Ovary (tissue), 9 donors: ENCODE measurements around the gene CLMN. TPM values are rescaled to one million over a fixed set of nuclear protein-coding genes. Genes with fewer than 3 reads are reported as not detected.

Source experiments
- DNase-seq, 5 donors: peaks; one replicate each; pipeline ENCODE4 v3.0.0-alpha.2; 2019 to 2020
- H3K27ac ChIP-seq, 2 donors: fragments of 200-600 bp; one replicate each; pipeline versions ENCODE4 v1.5.1 to v1.8.0; 2019 to 2022
- H3K27me3 ChIP-seq: fragments of 200-600 bp; one replicate; pipeline ENCODE4 v1.8.0; 2022
- H3K36me3 ChIP-seq: fragments of 200-600 bp; sonication (generic); one replicate; pipeline ENCODE4 v1.5.1; 2019
- H3K4me1 ChIP-seq: one replicate; pipeline ENCODE4 v1.8.1; 2013; ENCODE audit warnings: mild to moderate bottlenecking, moderate library complexity; ENCODE audit not compliant: insufficient read depth
- H3K4me3 ChIP-seq: fragments of 200-600 bp; sonication (generic); one replicate; pipeline ENCODE4 v1.5.1; 2017
- H3K9me3 ChIP-seq, 2 donors: fragments of 200-600 bp in 1 of 2; sonication (generic) in 1 of 2; one replicate each; pipeline versions ENCODE4 v1.5.1 to v1.8.1; 2013 to 2019; ENCODE audit warnings: mild to moderate bottlenecking in 1 of 2, moderate library complexity in 1 of 2
- EP300 ChIP-seq: sonication (generic); formaldehyde crosslinking; IDR thresholded peaks from one replicate; pipeline ENCODE4 v1.6.1; 2017; ENCODE audit warnings: antibody characterized with exemption
- POLR2A ChIP-seq: fragments of 450-650 bp; IDR thresholded peaks from one replicate; pipeline ENCODE4 v1.6.1; 2017; ENCODE audit warnings: antibody characterized with exemption, mild to moderate bottlenecking, moderate library complexity
- WGBS, 3 donors: extraction: QIAGEN DNeasy Blood & Tissue Kit in 1 of 3; methylation state at CpG; one replicate each; pipeline versions ENCODE4 v1.1.5 to v1.1.7; 2013 to 2017; 5-methylcytosine and 5-hydroxymethylcytosine counted together
- intact Hi-C, 4 donors: fragments of 100-400 bp; cut with DNase I; formaldehyde crosslinking; loops; one replicate each; pipeline versions ENCODE4 v1.11.0 to v1.15.1; 2022 to 2023
- polyA plus RNA-seq, 2 donors: library from polyadenylated mRNA; stranded (reverse); fragments of 200-250 nt in 1 of 2; fragments of 350-450 nt in 1 of 2; fragmentation: Illumina TruSeq in 1 of 2; extraction: RNeasy Lipid Tissue Mini Kit (QIAGEN cat#74804) in 1 of 2; gene quantifications; one replicate each; pipeline ENCODE4 v1.2.3, GENCODE V29; 2013 to 2014
- total RNA-seq, 7 donors: library from RNA; depleted of rRNA in 2 of 7; stranded (reverse); fragments of >200 nt in 2 of 7; fragmentation: NEBNext Ultra II Directional in 3 of 7; extraction: Animal tissue kit (Norgen Biotek cat#: 25700) in 3 of 7; gene quantifications; one replicate each; pipeline versions ENCODE4 v1.1.0 to v1.2.4, GENCODE V29; 2016 to 2023
- TF ChIP-seq, protein P1 (sequence below), 3 donors: fragments of 450-650 bp in 2 of 3; fragments of 200-600 bp in 1 of 3; IDR thresholded peaks; one replicate each; pipeline versions ENCODE4 v1.5.1 to v1.8.0; 2016 to 2022; ENCODE audit warnings: antibody characterized with exemption in 3 of 3, mild to moderate bottlenecking in 1 of 3
- donor health status: DM: no; HTN: no; CAD: no; lungs with moderate emphysema.
- donor health status: DM: no; HTN: no; CAD: no.
- donor health status: Bipolar disorder and iron deficiency.
- donor health status: DM: yes; HTN: yes; CAD: no.
- donor health status: DM: no; HTN: no; CAD: no.
- donor health status: DM: yes; HTN: yes; CAD: no.

Gene CLMN
- total and polyA plus RNA-seq, 9 donors, result 2.2 to 11.7 (median 6.5) TPM

GRCh38 chr14:95299271-95299670 lies 20.4 kb downstream of the CLMN start:
- Histone ChIP-seq H3K27ac (no peak overlapping the region), H3K4me3 (no peak overlapping the region), H3K4me1 (no peaks in the 10 kb centered on the region)

GRCh38 chr14:95297832-95298231 lies 21.9 kb downstream of the CLMN start:
- no peaks in the 10 kb centered on the region for H3K27me3 ChIP-seq
- 92 to 95% (median 93%) methylated on average over 8 of the region's 8 CpGs for WGBS, 3 donors
- TF ChIP-seq EP300 (no peak), POLR2A (no peak)
- TF ChIP-seq, protein P1, sequence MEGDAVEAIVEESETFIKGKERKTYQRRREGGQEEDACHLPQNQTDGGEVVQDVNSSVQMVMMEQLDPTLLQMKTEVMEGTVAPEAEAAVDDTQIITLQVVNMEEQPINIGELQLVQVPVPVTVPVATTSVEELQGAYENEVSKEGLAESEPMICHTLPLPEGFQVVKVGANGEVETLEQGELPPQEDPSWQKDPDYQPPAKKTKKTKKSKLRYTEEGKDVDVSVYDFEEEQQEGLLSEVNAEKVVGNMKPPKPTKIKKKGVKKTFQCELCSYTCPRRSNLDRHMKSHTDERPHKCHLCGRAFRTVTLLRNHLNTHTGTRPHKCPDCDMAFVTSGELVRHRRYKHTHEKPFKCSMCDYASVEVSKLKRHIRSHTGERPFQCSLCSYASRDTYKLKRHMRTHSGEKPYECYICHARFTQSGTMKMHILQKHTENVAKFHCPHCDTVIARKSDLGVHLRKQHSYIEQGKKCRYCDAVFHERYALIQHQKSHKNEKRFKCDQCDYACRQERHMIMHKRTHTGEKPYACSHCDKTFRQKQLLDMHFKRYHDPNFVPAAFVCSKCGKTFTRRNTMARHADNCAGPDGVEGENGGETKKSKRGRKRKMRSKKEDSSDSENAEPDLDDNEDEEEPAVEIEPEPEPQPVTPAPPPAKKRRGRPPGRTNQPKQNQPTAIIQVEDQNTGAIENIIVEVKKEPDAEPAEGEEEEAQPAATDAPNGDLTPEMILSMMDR (IDR thresholded peaks at IDR 0.05), result no peak
- no peak overlapping the region for H3K27ac ChIP-seq
- intact Hi-C loops, result no loop called here
- no peak overlapping the region for H3K4me3 ChIP-seq
- H3K36me3 ChIP-seq, result no peaks in the 10 kb centered on the region
- no peaks in the 10 kb centered on the region for H3K9me3 ChIP-seq
- H3K4me1 ChIP-seq, result no peaks in the 10 kb centered on the region
- no peak for DNase-seq

More at GRCh38 chr14:95299271-95299670, 20.4 kb downstream of the CLMN start:
- Histone ChIP-seq H3K9me3 (no peaks in the 10 kb centered on the region), H3K36me3 (no peaks in the 10 kb centered on the region), H3K27me3 (no peaks in the 10 kb centered on the region)
- intact Hi-C loops, result no loop called here
- TF ChIP-seq, protein P1 (IDR thresholded peaks at IDR 0.05), result no peak
- no peak for TF ChIP-seq EP300
- no peak for TF ChIP-seq POLR2A
- WGBS, 3 donors, result 88 to 93% (median 89%) methylated on average over 5 of the region's 5 CpGs
- DNase-seq, result no peak

DNA sequence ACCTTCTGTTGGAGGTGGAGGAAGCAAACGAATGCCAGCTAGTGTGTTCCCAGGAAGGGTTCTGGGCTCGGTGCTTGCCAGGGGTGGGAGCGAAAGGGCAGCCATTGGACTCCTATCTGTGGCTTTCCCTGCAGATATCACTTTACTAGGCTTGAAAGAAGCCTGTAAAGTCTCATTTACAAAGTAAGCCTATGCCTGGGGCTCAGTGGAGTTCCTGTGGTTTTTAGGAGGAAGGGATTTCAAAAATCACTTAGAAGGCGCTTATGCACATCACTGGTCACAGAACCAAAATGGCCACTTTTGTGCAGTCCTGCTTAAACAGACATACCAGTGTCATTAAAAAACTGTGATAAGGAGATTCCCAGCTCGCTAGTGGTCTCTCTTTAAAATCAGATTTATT lies 22.7 kb downstream of the CLMN start:
- Histone ChIP-seq H3K4me3 (no peak overlapping the region), H3K4me1 (no peaks in the 10 kb centered on the region), H3K36me3 (no peaks in the 10 kb centered on the region), H3K27me3 (no peaks in the 10 kb centered on the region), H3K9me3 (no peaks in the 10 kb centered on the region), H3K27ac (no peak overlapping the region)
- intact Hi-C loops, result no loop called here
- TF ChIP-seq, protein P1 (IDR thresholded peaks at IDR 0.05), result no peak
- TF ChIP-seq EP300 (no peak), POLR2A (no peak)
- 84 to 92% (median 91%) methylated on average over 5 of the region's 5 CpGs for WGBS, 3 donors
- no peak for DNase-seq

GRCh38 chr14:95295600-95296376 lies 23.9 kb downstream of the CLMN start:
- no peak overlapping the region for H3K4me3 ChIP-seq
- H3K36me3 ChIP-seq, result no peaks in the 10 kb centered on the region
- 92 to 95% (median 93%) methylated on average over 6 of the region's 6 CpGs for WGBS, 3 donors
- DNase-seq, result no peak
- no peaks in the 10 kb centered on the region for H3K4me1 ChIP-seq
- H3K27me3 ChIP-seq, result no peaks in the 10 kb centered on the region
- no peak overlapping the region for H3K27ac ChIP-seq
- no peak for TF ChIP-seq EP300
- TF ChIP-seq, protein P1 (IDR thresholded peaks at IDR 0.05), result no peak
- no peak for TF ChIP-seq POLR2A
- intact Hi-C loops, result no loop called here
- no peaks in the 10 kb centered on the region for H3K9me3 ChIP-seq
